ENCODE results near the gene SOCS3. TPM values are rescaled to one million over a fixed set of nuclear protein-coding genes. Genes with fewer than 3 reads are reported as not detected.
"Not testable (repeated sequence)": the region's sequence is repeated elsewhere in the genome, so short reads cannot be mapped to it uniquely, and the experiment has no call there.

SOCS3 gene
- total RNA-seq, 4 donors from 2014 or later, result 3.2 to 125 (median 20.8) TPM

DNA sequence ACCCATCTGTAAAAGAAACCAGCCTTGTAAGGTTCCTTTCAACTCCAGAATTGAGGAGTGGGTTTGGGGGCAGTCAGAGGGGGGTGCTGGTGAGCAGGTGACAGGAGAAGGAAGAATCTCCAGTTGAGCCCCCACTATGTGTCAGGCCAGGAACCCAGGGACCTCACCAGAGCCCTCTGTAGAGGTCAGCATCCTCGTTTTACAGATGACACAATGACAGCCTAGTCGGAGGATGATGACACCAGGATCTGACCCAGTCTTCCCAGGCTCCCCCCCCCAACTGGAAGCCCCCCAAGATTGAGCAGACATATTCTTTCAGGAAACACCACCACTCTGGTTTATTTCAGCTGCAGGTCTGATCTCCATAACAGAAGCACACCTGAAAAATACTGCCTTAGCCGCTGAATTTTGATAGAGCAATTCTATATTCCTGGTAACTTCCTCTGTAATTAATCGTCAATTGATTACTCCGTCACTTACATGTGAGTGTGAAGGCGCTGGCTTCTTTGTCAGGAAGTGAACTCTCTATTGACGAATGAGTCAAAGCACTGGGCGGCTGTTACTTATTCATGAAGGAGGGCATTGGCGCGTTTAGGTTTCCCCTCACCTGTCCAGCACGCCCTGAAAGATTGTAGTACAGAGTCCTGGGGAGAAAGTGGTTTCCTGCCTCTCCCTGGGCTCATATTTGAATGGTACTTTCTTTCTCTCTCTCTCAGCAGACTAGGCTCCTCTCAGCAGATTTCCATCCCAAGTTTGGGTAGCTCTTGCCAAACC, 21.2 kb downstream of the SOCS3 start:
- Histone ChIP-seq H3K27ac (peak overlapping the region; percentile 51 to 72 (median 66)), H3K36me3 (no peaks in the 10 kb centered on the region), H3K27me3 (no peaks in the 10 kb centered on the region), H3K4me1 (peaks cover 4 to 30% (median 26%) of the 10 kb centered on the region in 4 donors), H3K9me3 (no peaks in the 10 kb centered on the region), H3K4me3 (no peak overlapping the region)
- peak in 2 of 3 donors; percentile 72 to 87 for DNase-seq
- TF ChIP-seq CTCF (IDR thresholded peaks at IDR 0.05), result no peak
- TF ChIP-seq POLR2A (IDR thresholded peaks at IDR 0.05), result no peak

GRCh38 chr17:78337244-78338109, 22.4 kb downstream of the SOCS3 start:
- peak in 2 of 3 donors; percentile 85 to 87 for DNase-seq
- H3K36me3 ChIP-seq, result no peaks in the 10 kb centered on the region
- H3K9me3 ChIP-seq, result no peaks in the 10 kb centered on the region
- no peak overlapping the region for H3K4me3 ChIP-seq
- H3K27me3 ChIP-seq, result no peaks in the 10 kb centered on the region
- peaks cover 4 to 20% (median 15%) of the 10 kb centered on the region in 4 donors for H3K4me1 ChIP-seq
- peak overlapping the region in 1 of 4 donors; percentile 72 for H3K27ac ChIP-seq
- TF ChIP-seq POLR2A (IDR thresholded peaks at IDR 0.05), result no peak
- TF ChIP-seq CTCF (IDR thresholded peaks at IDR 0.05), result no peak

DNA sequence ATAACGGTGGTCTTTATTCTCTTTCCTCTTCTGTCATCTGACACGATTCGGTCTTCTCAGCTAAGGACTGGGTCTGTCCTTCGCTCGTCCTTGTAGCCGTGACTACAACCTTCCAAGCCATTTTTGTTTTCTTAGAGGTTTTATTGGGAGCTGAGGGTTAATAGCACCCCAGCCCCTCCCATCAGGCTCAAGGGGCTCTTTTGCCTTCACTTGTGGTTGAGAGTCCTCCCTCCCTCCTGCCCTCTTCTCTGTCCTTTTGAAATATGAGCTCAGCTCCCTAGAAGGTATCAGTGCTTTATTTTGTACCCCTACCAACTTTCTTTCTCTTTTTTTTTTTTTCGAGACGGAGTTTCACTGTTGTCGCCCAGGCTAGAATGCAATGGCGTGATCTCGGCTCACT, 24.7 kb downstream of the SOCS3 start:
- Histone ChIP-seq H3K4me1 (peaks cover 0 to 16% (median 8%) of the 10 kb centered on the region in 4 donors), H3K9me3 (no peaks in the 10 kb centered on the region), H3K27ac (no peak overlapping the region), H3K27me3 (no peaks in the 10 kb centered on the region), H3K36me3 (no peaks in the 10 kb centered on the region), H3K4me3 (no peak overlapping the region)
- no peak for TF ChIP-seq POLR2A (IDR thresholded peaks at IDR 0.05)
- TF ChIP-seq CTCF (IDR thresholded peaks at IDR 0.05), result no peak
- DNase-seq, result no peak

GRCh38 chr17:78332991-78333390, 26.9 kb downstream of the SOCS3 start:
- Histone ChIP-seq H3K27me3 (no peaks in the 10 kb centered on the region), H3K4me3 (no peak overlapping the region), H3K9me3 (no peaks in the 10 kb centered on the region), H3K4me1 (peaks cover 0 to 8% (median 3%) of the 10 kb centered on the region in 4 donors), H3K27ac (no peak overlapping the region), H3K36me3 (no peaks in the 10 kb centered on the region)
- no peak for DNase-seq
- TF ChIP-seq CTCF (IDR thresholded peaks at IDR 0.05), result no peak
- no peak for TF ChIP-seq POLR2A (IDR thresholded peaks at IDR 0.05)

GRCh38 chr17:78331355-78331754, 28.5 kb downstream of the SOCS3 start:
- H3K27ac ChIP-seq, result not testable (repeated sequence)

More at GRCh38 chr17:78331355-78331754, 28.5 kb downstream of the SOCS3 start:
- not testable (repeated sequence) for H3K36me3 ChIP-seq, H3K4me1 ChIP-seq, H3K27me3 ChIP-seq, DNase-seq, H3K4me3 ChIP-seq, H3K9me3 ChIP-seq

Data from Peyer's patch (tissue), 4 donors.